HEK293T (cell line): Measurements from ENCODE around the gene PRKAA1.

Experiments
- CTCF ChIA-PET: fragments of 350-600 bp; formaldehyde crosslinking; extraction: SDS; loops from one replicate; lab custom pipeline; 2021; ENCODE audit warnings: antibody characterized with exemption, inconsistent platforms; lab: Yijun Ruan, JAX
- POLR2A ChIA-PET: fragments of 350-600 bp; formaldehyde crosslinking; extraction: SDS; loops from one replicate; lab custom pipeline; 2020; ENCODE audit warnings: antibody characterized with exemption, inconsistent platforms; lab: Yijun Ruan, JAX
- DNase-seq: peaks from one replicate; pipeline ENCODE4 v3.0.0; 2012; ENCODE audit warnings: mixed read lengths; ENCODE audit errors: extremely low spot score
- ARNT ChIP-seq: fragments of 450-650 bp; IDR thresholded peaks from 2 replicates; pipeline ENCODE4 v1.6.1; 2017; ENCODE audit warnings: mild to moderate bottlenecking
- BHLHE40 ChIP-seq: fragments of 450-650 bp; IDR thresholded peaks from 2 replicates; pipeline ENCODE4 v1.6.1; 2016; ENCODE audit warnings: mild to moderate bottlenecking, moderate library complexity, borderline replicate concordance
- CTBP1 ChIP-seq: fragments of 450-650 bp; IDR thresholded peaks from 2 replicates; pipeline ENCODE4 v1.6.1; 2016; ENCODE audit warnings: borderline replicate concordance
- ELF4 ChIP-seq: fragments of 450-650 bp; IDR thresholded peaks from 2 replicates; pipeline ENCODE4 v1.6.1; 2017; ENCODE audit warnings: antibody characterized with exemption
- FOXA1 ChIP-seq: fragments of 450-650 bp; IDR thresholded peaks from 2 replicates; pipeline ENCODE4 v1.6.1; 2016; ENCODE audit warnings: mild to moderate bottlenecking
- FOXK2 ChIP-seq: fragments of 450-650 bp; IDR thresholded peaks from 2 replicates; pipeline ENCODE4 v1.6.1; 2016; ENCODE audit warnings: mild to moderate bottlenecking
- FOXM1 ChIP-seq: fragments of 450-650 bp; IDR thresholded peaks from 2 replicates; pipeline ENCODE4 v1.6.1; 2017; ENCODE audit warnings: mild to moderate bottlenecking, borderline replicate concordance
- L3MBTL2 ChIP-seq: fragments of 450-650 bp; conservative IDR thresholded peaks from 2 replicates; pipeline ENCODE4 v1.6.1; 2016; ENCODE audit warnings: mild to moderate bottlenecking
- LEF1 ChIP-seq: fragments of 450-650 bp; IDR thresholded peaks from 2 replicates; pipeline ENCODE4 v1.6.1; 2017; ENCODE audit warnings: mild to moderate bottlenecking, borderline replicate concordance
- NFRKB ChIP-seq: fragments of 450-650 bp; IDR thresholded peaks from 2 replicates; pipeline ENCODE4 v1.6.1; 2016; ENCODE audit warnings: mild to moderate bottlenecking, moderate library complexity
- SP1 ChIP-seq: fragments of 450-650 bp; IDR thresholded peaks from 2 replicates; pipeline ENCODE4 v1.6.1; 2017
- SUZ12 ChIP-seq: fragments of 450-650 bp; IDR thresholded peaks from 2 replicates; pipeline ENCODE4 v1.6.1; 2016; ENCODE audit warnings: mild to moderate bottlenecking
- TARDBP ChIP-seq: fragments of 450-650 bp; IDR thresholded peaks from 2 replicates; pipeline ENCODE4 v1.6.1; 2016
- ZNF384 ChIP-seq: fragments of 450-650 bp; IDR thresholded peaks from 2 replicates; pipeline ENCODE4 v1.6.1; 2016
- TF ChIP-seq, protein P1 (sequence below): fragments of 450-650 bp; IDR thresholded peaks from 2 replicates; pipeline ENCODE4 v1.6.1; 2016

PRKAA1 gene

GRCh38 chr5:40831346-40832210 lies 33.4 kb upstream of the PRKAA1 start:
- TF ChIP-seq FOXM1, result no peak
- TF ChIP-seq NFRKB, result no peak
- no peak for TF ChIP-seq BHLHE40
- TF ChIP-seq ELF4, result no peak
- TF ChIP-seq L3MBTL2, result no peak
- TF ChIP-seq FOXK2, result no peak
- TF ChIP-seq CTBP1, result no peak
- no peak for TF ChIP-seq SP1
- TF ChIP-seq TARDBP, result no peak
- no peak for TF ChIP-seq FOXA1
- TF ChIP-seq ZNF384, result no peak
- no peak for TF ChIP-seq SUZ12
- no peak for TF ChIP-seq ARNT
- no peak for TF ChIP-seq LEF1
- no peak for DNase-seq
- ChIA-PET CTCF (no interaction called here), POLR2A (interaction anchor here (3.2 kb wide), 1 partner anchor 8 kb away, joined by 10 read pairs; no protein-coding TSS in a partner anchor)

DNA sequence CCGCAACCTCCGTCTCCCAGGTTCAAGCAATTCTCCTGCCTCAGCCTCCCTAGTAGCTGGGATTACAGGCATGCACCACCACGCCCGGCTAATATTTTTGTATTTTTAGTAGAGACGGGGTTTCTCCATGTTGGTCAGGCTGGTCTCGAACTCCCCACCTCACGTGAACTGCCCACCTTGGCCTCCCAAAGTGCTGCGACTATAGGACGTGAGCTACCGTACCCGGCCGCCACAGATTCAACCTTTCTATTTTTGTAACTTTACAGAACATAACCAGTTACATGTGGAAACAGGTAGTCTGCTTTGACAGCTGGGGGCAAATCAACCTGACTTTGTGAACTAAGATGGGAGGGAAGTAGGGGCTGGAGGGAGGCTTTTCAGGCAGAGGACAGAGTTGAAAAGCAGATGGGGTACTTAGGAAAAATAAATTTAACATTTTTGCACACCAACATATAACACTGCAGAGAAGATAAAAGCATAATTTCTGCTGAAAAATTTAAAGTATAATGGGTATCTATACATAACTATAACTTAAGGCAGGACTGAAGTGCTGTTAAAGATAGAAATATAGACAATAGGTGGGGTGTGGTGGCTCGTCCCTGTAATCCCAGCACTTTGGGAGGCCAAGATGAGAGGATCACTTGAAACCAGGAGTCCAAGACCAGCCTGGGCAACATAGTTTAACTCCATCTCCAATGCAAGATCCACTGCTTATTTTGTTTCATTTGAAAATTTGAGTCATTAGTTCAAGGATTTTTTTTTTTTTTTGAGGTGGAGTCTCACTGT lies 31.8 kb upstream of the PRKAA1 start:
- DNase-seq, result no peak
- POLR2A ChIA-PET, result interaction anchor here (1.1 to 3.2 kb wide), 3 partner anchors 7 to 60 kb away, joined by 3 to 10 read pairs (median 4); no protein-coding TSS in a partner anchor
- TF ChIP-seq ZNF384, result no peak
- no peak for TF ChIP-seq SUZ12
- TF ChIP-seq ELF4, result no peak
- no peak for TF ChIP-seq FOXM1
- TF ChIP-seq TARDBP, result no peak
- no peak for TF ChIP-seq SP1
- CTCF ChIA-PET, result no interaction called here

DNA sequence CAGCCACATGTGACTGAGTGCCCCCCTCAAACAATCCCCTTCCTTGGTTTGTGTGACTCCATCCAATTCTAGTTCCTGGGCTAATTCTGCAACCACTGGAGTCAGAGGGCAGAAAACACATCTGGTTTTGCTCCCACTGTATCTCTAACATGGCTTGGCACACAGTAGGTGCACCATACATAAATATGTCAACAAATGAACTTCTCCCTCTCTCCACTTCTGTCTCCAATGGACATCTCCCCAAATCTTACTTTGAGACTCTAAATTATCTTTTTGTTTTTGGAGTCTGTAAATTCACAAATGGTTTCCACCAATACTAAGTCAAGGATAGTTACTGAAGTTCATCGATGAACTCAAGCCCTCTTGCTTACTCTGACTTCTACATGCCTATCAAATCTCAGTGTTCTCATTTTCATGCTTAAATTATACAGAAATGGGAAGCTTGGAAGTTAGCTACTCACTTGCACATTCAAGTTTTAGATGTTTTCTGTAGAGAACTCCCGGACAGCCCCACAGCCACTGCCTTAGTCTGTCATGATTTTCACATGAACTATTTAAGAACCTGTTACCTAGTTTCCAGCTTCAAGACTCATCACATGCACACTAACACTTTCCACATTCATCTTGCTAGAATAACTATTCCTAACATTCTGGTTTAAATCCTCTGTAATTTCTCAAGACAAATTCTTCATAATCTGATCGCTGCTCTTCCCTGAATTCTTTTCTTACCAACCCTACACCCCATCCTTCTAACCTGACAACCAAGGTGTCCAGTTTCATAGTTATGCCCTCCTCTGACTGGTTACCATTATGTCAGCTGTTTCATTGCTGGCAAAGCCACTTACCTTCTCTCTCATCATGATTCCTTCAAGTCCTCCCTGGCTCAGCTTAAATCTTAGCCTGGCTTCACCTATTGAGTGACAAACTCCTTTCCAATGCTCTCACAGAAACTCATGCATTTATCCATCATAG lies 30.8 kb upstream of the PRKAA1 start:
- DNase-seq, result no peak
- TF ChIP-seq FOXM1 (no peak), FOXK2 (no peak), NFRKB (0 out of 2 replicates have a peak, but pooled peaks have one; percentile 21), L3MBTL2 (0 out of 2 replicates have a peak, but pooled peaks have one; percentile 8), ELF4 (no peak), ZNF384 (no peak), ARNT (no peak), SUZ12 (no peak), SP1 (no peak), CTBP1 (no peak), LEF1 (no peak)
- ChIA-PET POLR2A (interaction anchor here (0.7 to 1.1 kb wide), 2 partner anchors 16 to 27 kb away, joined by 3 read pairs; no protein-coding TSS in a partner anchor), CTCF (no interaction called here)

GRCh38 chr5:40828021-40828631 lies 30.0 kb upstream of the PRKAA1 start:
- TF ChIP-seq ARNT, result no peak
- TF ChIP-seq ELF4, result 0 out of 2 replicates have a peak, but pooled peaks have one; percentile 1
- ChIA-PET CTCF (no interaction called here), POLR2A (interaction anchor here (0.6 kb wide), 1 partner anchor 20 kb away, joined by 3 read pairs; no protein-coding TSS in a partner anchor)
- DNase-seq, result no peak

GRCh38 chr5:40827188-40827977 lies 29.2 kb upstream of the PRKAA1 start:
- ChIA-PET POLR2A (interaction anchor here (0.6 kb wide), 1 partner anchor 19 kb away, joined by 3 read pairs; no protein-coding TSS in a partner anchor), CTCF (no interaction called here)
- DNase-seq, result no peak
- TF ChIP-seq ELF4, result 0 out of 2 replicates have a peak, but pooled peaks have one; percentile 4
- TF ChIP-seq, protein P1, sequence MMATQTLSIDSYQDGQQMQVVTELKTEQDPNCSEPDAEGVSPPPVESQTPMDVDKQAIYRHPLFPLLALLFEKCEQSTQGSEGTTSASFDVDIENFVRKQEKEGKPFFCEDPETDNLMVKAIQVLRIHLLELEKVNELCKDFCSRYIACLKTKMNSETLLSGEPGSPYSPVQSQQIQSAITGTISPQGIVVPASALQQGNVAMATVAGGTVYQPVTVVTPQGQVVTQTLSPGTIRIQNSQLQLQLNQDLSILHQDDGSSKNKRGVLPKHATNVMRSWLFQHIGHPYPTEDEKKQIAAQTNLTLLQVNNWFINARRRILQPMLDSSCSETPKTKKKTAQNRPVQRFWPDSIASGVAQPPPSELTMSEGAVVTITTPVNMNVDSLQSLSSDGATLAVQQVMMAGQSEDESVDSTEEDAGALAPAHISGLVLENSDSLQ, result no peak
